GM12878 (cell line): ENCODE measurements around the gene IHH. TPM values are rescaled to one million over a fixed set of nuclear protein-coding genes. Genes with fewer than 3 reads are reported as not detected.

Experiments used
- ATAC-seq: fragments of 200-7000 bp; cut with Tn5 transposase; 3 replicates; pipeline ENCODE4 v1.9.1; 2020; ENCODE audit warnings: mild to moderate bottlenecking, moderate library complexity
- BruUV-seq: library from RNA; stranded (reverse); fragments of 400-500 nt; replicated peaks from 2 replicates; lab custom pipeline; 2021; lab: Mats Ljungman, UMichigan
- CTCF ChIA-PET: fragments of 300-600 bp; sonication (Branson Sonifier 250); formaldehyde crosslinking; extraction: SDS; loops from one replicate; lab custom pipeline; 2021; ENCODE audit warnings: inconsistent platforms; lab: Yijun Ruan, JAX
- POLR2A ChIA-PET: fragments of 350-600 bp; formaldehyde crosslinking; extraction: SDS; loops from one replicate; lab custom pipeline; 2021; ENCODE audit warnings: inconsistent platforms; lab: Charles Lee
- RAD21 ChIA-PET: fragments of 300-600 bp; sonication (Branson Sonifier 250); formaldehyde crosslinking; loops from one replicate; lab custom pipeline; 2023; ENCODE audit warnings: antibody characterized with exemption; ENCODE audit not compliant: unreplicated experiment; lab: Charles Lee
- SMC1A ChIA-PET: fragments of 300-600 bp; sonication (Branson Sonifier 250); formaldehyde crosslinking; loops from one replicate; lab custom pipeline; 2023; ENCODE audit not compliant: unreplicated experiment, uncharacterized antibody; lab: Charles Lee
- DNase-seq: peaks from one replicate; pipeline ENCODE4 v3.0.0-alpha.2; 2011; ENCODE audit warnings: low read depth, low spot score
- FAIRE-seq: peaks from 3 replicates; lab custom pipeline; 2011; peaks lifted over from hg19 to GRCh38; lab: Jason Lieb, UNC
- H2AFZ ChIP-seq: 2 replicates; pipeline ENCODE4 v1.6.0; 2011; ENCODE audit warnings: low read depth, low read length, control low read depth; ENCODE audit not compliant: control insufficient read depth
- H3K27ac ChIP-seq: 2 replicates; pipeline ENCODE4 v1.5.1; 2011; ENCODE audit warnings: control low read depth; ENCODE audit not compliant: control insufficient read depth, insufficient read depth
- H3K27me3 ChIP-seq, 2 experiments: replicated peaks in 1 of 2; 2 replicates each; pipeline versions ENCODE4 v1.6.0 to v1.6.1; 2011; ENCODE audit warnings: low read length in 1 of 2; ENCODE audit not compliant: control insufficient read depth in 2 of 2, insufficient read depth in 2 of 2
- H3K36me3 ChIP-seq, 2 experiments: 2 replicates each; pipeline ENCODE4 v1.5.1; 2011; ENCODE audit warnings: low read length in 1 of 2; ENCODE audit not compliant: control insufficient read depth in 2 of 2, insufficient read depth in 2 of 2
- H3K4me1 ChIP-seq: 2 replicates; pipeline ENCODE4 v1.6.1; 2011; ENCODE audit warnings: mild to moderate bottlenecking, low read length, moderate library complexity, mixed read lengths; ENCODE audit not compliant: control insufficient read depth, insufficient read depth
- H3K4me2 ChIP-seq: 2 replicates; pipeline ENCODE4 v1.6.0; 2011; ENCODE audit warnings: control low read depth; ENCODE audit not compliant: control insufficient read depth, insufficient read depth
- H3K4me3 ChIP-seq: fragments of 200-600 bp; sonication (generic); 2 replicates; pipeline ENCODE4 v1.5.1; 2016
- H3K79me2 ChIP-seq: 2 replicates; pipeline ENCODE4 v1.6.0; 2011; ENCODE audit warnings: low read length; ENCODE audit not compliant: control insufficient read depth, insufficient read depth
- H3K9ac ChIP-seq: 2 replicates; pipeline ENCODE4 v1.8.0; 2011; ENCODE audit warnings: low read length, control low read depth, mixed read lengths; ENCODE audit not compliant: control insufficient read depth, insufficient read depth
- H3K9me3 ChIP-seq: replicated peaks from 3 replicates; pipeline ENCODE4 v1.5.1; 2011; ENCODE audit warnings: mild to moderate bottlenecking, low read length; ENCODE audit not compliant: control insufficient read depth, insufficient read depth
- H4K20me1 ChIP-seq: 2 replicates; pipeline ENCODE4 v1.6.0; 2011; ENCODE audit not compliant: control insufficient read depth, insufficient read depth
- BCLAF1 ChIP-seq: fragments of 450-650 bp; IDR thresholded peaks from 2 replicates; pipeline ENCODE4 v1.6.1; 2017; ENCODE audit warnings: antibody characterized with exemption, mild to moderate bottlenecking, moderate library complexity
- HDGF ChIP-seq: fragments of 450-650 bp; IDR thresholded peaks from 2 replicates; pipeline ENCODE4 v1.6.1; 2016; ENCODE audit warnings: antibody characterized with exemption
- LARP7 ChIP-seq: fragments of 450-650 bp; IDR thresholded peaks from 2 replicates; pipeline ENCODE4 v1.6.1; 2017; ENCODE audit warnings: mild to moderate bottlenecking
- MXI1 ChIP-seq: fragments of 150-350 bp; IDR thresholded peaks from 2 replicates; pipeline ENCODE4 v1.6.1; 2011; ENCODE audit warnings: low read depth, mild to moderate bottlenecking, inconsistent platforms, low read length, improper control_type of control experiment
- NFXL1 ChIP-seq: fragments of 450-650 bp; IDR thresholded peaks from 2 replicates; pipeline ENCODE4 v1.6.1; 2017; ENCODE audit warnings: antibody characterized with exemption, mild to moderate bottlenecking, borderline replicate concordance
- SP1 ChIP-seq: IDR thresholded peaks from one replicate; pipeline ENCODE4 v1.6.1; 2011; ENCODE audit warnings: low read depth, low read length
- WGBS: methylation state at CpG from one replicate; pipeline ENCODE4 v1.1.6; 2016; ENCODE audit warnings: low lambda C conversion rate; ENCODE audit not compliant: insufficient replicate concordance, insufficient coverage; ENCODE audit errors: missing lambda C conversion rate; 5-methylcytosine and 5-hydroxymethylcytosine counted together
- in situ Hi-C: fragments of 300-500 bp; cut with MboI; formaldehyde crosslinking; loops from 9 replicates; pipeline ENCODE4 v1.14.3; 2018; ENCODE audit warnings: mixed read lengths
- intact Hi-C: fragments of 100-400 bp; cut with micrococcal nuclease; formaldehyde crosslinking; loops from one replicate; pipeline ENCODE4 v1.14.2; 2022; ENCODE audit not compliant: unreplicated experiment
- polyA plus RNA-seq, 11 experiments: library from polyadenylated mRNA; depleted of rRNA in 4 of 11; unstranded in 6 of 11; stranded (reverse) in 5 of 11; fragments of >200 nt; fragmentation: Nextera tagmentation in 4 of 11; fragmentation: Illumina TruSeq in 1 of 11; extraction: Ambion mirVana in 4 of 11; extraction: Trizol in 1 of 11; gene quantifications; 1 replicate in 1 of 11; 2 replicates in 10 of 11; pipeline versions ENCODE4 v1.2.1 to v1.2.3, GENCODE V29; 2011 to 2016; ENCODE audit warnings: inconsistent platforms in 2 of 11, missing spikeins in 2 of 11, low read depth in 1 of 11
- total RNA-seq, 4 experiments: library from RNA; depleted of rRNA in 3 of 4; stranded (reverse); fragments of >200 nt in 3 of 4; fragmentation: Illumina TruSeq in 1 of 4; extraction: Trizol in 1 of 4; gene quantifications; 2 replicates each; pipeline versions ENCODE4 v1.2.1 to v1.2.3, GENCODE V29; 2013 to 2021
- TF ChIP-seq, protein P1 (sequence below): fragments of 450-650 bp; IDR thresholded peaks from 2 replicates; pipeline ENCODE4 v1.6.1; 2017; ENCODE audit warnings: mild to moderate bottlenecking, moderate library complexity
- TF ChIP-seq, protein P2 (sequence below): fragments of 450-650 bp; formaldehyde crosslinking; IDR thresholded peaks from 2 replicates; pipeline ENCODE4 v1.4.0; 2022; ENCODE audit warnings: mild to moderate bottlenecking, moderate library complexity
- TF ChIP-seq, protein P3 (sequence below): IDR thresholded peaks from 2 replicates; pipeline ENCODE4 v1.6.1; 2011; ENCODE audit warnings: low read depth, mild to moderate bottlenecking, low read length, moderate library complexity, borderline replicate concordance; ENCODE audit errors: extremely low read depth

IHH gene
- total and polyA plus RNA-seq, 10 of the 15 experiments (the other 5 are each of a cell fraction or from before 2014, with no cell fraction given): 0.04 TPM; not detected in 9

DNA sequence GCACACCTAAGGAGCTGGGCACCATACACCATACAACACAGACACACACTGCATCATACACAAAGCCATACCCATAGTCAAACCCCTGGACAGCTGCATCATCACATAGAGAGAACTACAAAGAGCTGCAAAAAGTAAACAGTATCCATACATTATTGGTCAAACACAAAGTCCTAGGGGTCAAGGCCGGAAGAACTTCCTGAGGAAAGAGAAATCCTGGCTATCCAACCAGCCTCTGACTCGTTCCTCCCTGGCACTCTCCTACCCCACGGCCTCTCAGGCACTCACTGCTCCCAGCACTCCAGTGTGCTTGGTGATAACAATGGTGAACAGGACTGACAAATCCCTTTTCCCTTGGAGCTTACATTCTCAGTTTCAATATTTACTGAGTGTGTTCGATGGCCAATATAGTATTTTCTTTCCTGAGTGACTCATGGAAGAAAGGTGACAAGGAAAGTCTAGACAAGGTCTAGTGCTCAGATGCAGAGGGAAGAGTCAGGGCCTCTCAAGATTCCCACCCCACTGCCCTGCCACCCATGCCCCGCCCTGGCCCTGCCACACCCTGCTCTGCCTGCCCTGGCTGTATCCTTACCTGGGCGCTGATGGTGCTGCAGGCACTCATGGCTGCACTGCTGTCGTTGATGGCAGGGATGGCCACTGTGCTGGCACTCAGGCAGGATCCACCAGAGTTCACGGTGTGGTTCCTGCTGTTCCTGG is 22.8 kb downstream of the IHH start (continued):
- TF ChIP-seq BCLAF1: no peak

DNA sequence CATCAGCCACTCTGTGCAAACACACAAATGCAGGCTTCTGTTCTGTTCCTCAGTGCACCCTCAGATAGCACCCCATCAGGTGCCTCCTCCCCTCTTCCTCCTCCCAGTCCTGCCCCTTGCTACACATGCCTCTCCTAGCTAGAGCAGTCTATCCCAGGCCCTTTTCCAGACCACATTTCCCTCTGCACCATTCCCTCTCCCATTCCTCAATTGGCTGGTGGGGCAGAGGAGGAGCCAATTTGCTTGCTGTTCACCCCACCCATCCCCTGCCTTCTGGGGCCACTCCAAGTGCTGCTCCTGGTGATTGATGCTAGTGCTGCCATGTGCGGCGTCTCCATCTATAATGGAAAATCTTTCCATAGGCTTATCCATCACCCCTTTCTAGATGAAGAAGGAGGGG is 24.8 kb downstream of the IHH start:
- no peak overlapping the region for H3K4me3 ChIP-seq
- intact Hi-C loops (no loop called here), in situ Hi-C loops (no loop called here)
- H3K27ac ChIP-seq: no peak overlapping the region
- peaks cover 0 to under 1% of the 10 kb centered on the region in 2 experiments; a peak in 2 of 4 replicates for H3K27me3 ChIP-seq
- RAD21 ChIA-PET: no interaction called here
- no peak overlapping the region for H2AFZ ChIP-seq
- no peaks in the 10 kb centered on the region for H3K36me3 ChIP-seq
- no TSS peak for BruUV-seq
- no peaks in the 10 kb centered on the region for H4K20me1 ChIP-seq
- no peak for FAIRE-seq
- POLR2A ChIA-PET: no interaction called here
- SMC1A ChIA-PET: no interaction called here
- H3K4me2 ChIP-seq: no peak overlapping the region
- no peak overlapping the region for H3K9ac ChIP-seq
- no peaks in the 10 kb centered on the region for H3K9me3 ChIP-seq
- no peak for DNase-seq
- 80% methylated on average over 2 of the region's 2 CpGs for WGBS
- CTCF ChIA-PET: interaction anchor here (1.1 to 1.2 kb wide), 2 partner anchors 23 to 38 kb away, joined by 3 to 4 read pairs; no protein-coding TSS in a partner anchor
- H3K4me1 ChIP-seq: no peaks in the 10 kb centered on the region
- H3K79me2 ChIP-seq: no peaks in the 10 kb centered on the region
- no peak for ATAC-seq
- TF ChIP-seq, protein P1, sequence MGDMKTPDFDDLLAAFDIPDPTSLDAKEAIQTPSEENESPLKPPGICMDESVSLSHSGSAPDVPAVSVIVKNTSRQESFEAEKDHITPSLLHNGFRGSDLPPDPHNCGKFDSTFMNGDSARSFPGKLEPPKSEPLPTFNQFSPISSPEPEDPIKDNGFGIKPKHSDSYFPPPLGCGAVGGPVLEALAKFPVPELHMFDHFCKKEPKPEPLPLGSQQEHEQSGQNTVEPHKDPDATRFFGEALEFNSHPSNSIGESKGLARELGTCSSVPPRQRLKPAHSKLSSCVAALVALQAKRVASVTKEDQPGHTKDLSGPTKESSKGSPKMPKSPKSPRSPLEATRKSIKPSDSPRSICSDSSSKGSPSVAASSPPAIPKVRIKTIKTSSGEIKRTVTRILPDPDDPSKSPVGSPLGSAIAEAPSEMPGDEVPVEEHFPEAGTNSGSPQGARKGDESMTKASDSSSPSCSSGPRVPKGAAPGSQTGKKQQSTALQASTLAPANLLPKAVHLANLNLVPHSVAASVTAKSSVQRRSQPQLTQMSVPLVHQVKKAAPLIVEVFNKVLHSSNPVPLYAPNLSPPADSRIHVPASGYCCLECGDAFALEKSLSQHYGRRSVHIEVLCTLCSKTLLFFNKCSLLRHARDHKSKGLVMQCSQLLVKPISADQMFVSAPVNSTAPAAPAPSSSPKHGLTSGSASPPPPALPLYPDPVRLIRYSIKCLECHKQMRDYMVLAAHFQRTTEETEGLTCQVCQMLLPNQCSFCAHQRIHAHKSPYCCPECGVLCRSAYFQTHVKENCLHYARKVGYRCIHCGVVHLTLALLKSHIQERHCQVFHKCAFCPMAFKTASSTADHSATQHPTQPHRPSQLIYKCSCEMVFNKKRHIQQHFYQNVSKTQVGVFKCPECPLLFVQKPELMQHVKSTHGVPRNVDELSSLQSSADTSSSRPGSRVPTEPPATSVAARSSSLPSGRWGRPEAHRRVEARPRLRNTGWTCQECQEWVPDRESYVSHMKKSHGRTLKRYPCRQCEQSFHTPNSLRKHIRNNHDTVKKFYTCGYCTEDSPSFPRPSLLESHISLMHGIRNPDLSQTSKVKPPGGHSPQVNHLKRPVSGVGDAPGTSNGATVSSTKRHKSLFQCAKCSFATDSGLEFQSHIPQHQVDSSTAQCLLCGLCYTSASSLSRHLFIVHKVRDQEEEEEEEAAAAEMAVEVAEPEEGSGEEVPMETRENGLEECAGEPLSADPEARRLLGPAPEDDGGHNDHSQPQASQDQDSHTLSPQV: no peak
- no peak for TF ChIP-seq LARP7
- no peak for TF ChIP-seq SP1
- TF ChIP-seq MXI1: no peak
- no peak for TF ChIP-seq HDGF
- TF ChIP-seq, protein P2, sequence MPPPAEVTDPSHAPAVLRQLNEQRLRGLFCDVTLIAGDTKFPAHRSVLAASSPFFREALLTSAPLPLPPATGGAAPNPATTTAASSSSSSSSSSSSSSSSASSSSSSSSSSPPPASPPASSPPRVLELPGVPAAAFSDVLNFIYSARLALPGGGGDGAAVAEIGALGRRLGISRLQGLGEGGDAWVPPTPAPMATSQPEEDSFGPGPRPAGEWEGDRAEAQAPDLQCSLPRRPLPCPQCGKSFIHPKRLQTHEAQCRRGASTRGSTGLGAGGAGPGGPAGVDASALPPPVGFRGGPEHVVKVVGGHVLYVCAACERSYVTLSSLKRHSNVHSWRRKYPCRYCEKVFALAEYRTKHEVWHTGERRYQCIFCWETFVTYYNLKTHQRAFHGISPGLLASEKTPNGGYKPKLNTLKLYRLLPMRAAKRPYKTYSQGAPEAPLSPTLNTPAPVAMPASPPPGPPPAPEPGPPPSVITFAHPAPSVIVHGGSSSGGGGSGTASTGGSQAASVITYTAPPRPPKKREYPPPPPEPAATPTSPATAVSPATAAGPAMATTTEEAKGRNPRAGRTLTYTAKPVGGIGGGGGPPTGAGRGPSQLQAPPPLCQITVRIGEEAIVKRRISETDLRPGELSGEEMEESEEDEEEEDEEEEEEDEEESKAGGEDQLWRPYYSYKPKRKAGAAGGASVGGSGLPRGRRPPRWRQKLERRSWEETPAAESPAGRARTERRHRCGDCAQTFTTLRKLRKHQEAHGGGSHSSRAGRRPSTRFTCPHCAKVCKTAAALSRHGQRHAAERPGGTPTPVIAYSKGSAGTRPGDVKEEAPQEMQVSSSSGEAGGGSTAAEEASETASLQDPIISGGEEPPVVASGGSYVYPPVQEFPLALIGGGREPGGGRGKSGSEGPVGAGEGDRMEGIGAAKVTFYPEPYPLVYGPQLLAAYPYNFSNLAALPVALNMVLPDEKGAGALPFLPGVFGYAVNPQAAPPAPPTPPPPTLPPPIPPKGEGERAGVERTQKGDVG (CRISPR knock-in tag): no peak
- no peak for TF ChIP-seq NFXL1
- TF ChIP-seq, protein P3, sequence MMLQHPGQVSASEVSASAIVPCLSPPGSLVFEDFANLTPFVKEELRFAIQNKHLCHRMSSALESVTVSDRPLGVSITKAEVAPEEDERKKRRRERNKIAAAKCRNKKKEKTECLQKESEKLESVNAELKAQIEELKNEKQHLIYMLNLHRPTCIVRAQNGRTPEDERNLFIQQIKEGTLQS: no peak
